Nephron progenitor cell (in vitro differentiated cells): ENCODE results near the gene RMRP.
A peak's percentile ranks its signal among the peaks of the same experiment; 100 is the strongest.

Experiments
- DNase-seq: peaks from one replicate; pipeline ENCODE4 v3.0.0; 2021
- H3K27ac Mint-ChIP-seq: 2 replicates; pipeline ENCODE4 v1.8.0; 2021; ENCODE audit warnings: mild to moderate bottlenecking, moderate library complexity, mixed read lengths
- H3K27me3 Mint-ChIP-seq: 2 replicates; pipeline ENCODE4 v1.8.0; 2021; ENCODE audit warnings: mild to moderate bottlenecking, low read depth, mixed read lengths; ENCODE audit not compliant: poor library complexity
- H3K36me3 Mint-ChIP-seq: 2 replicates; pipeline ENCODE4 v1.8.0; 2021; ENCODE audit warnings: low read depth, mixed read lengths
- H3K4me1 Mint-ChIP-seq: 2 replicates; pipeline ENCODE4 v1.8.0; 2021; ENCODE audit warnings: mixed read lengths
- H3K4me3 Mint-ChIP-seq: 2 replicates; pipeline ENCODE4 v1.8.0; 2021; ENCODE audit warnings: mild to moderate bottlenecking, moderate library complexity, mixed read lengths
- H3K9me3 Mint-ChIP-seq: 2 replicates; pipeline ENCODE4 v1.8.0; 2021; ENCODE audit warnings: mild to moderate bottlenecking, moderate library complexity, mixed read lengths
- TF ChIP-seq, protein P1 (sequence below): fragments of 200-600 bp; sonication (generic); IDR thresholded peaks from 2 replicates; pipeline ENCODE4 v1.5.0; 2021; ENCODE audit warnings: antibody characterized with exemption

RMRP gene

DNA sequence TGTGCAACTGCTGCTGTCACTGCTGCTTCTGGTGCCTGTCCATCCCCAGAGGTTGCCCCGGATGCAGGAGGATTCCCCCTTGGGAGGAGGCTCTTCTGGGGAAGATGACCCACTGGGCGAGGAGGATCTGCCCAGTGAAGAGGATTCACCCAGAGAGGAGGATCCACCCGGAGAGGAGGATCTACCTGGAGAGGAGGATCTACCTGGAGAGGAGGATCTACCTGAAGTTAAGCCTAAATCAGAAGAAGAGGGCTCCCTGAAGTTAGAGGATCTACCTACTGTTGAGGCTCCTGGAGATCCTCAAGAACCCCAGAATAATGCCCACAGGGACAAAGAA is 16.2 kb upstream of the RMRP start:
- no peak for DNase-seq
- Mint-ChIP-seq H3K27me3 (peaks cover 31% of the 10 kb centered on the region), H3K4me1 (peaks cover 45% of the 10 kb centered on the region), H3K4me3 (peak overlapping the region; percentile 67), H3K27ac (no peak overlapping the region), H3K9me3 (no peaks in the 10 kb centered on the region), H3K36me3 (no peaks in the 10 kb centered on the region)
- TF ChIP-seq, protein P1, sequence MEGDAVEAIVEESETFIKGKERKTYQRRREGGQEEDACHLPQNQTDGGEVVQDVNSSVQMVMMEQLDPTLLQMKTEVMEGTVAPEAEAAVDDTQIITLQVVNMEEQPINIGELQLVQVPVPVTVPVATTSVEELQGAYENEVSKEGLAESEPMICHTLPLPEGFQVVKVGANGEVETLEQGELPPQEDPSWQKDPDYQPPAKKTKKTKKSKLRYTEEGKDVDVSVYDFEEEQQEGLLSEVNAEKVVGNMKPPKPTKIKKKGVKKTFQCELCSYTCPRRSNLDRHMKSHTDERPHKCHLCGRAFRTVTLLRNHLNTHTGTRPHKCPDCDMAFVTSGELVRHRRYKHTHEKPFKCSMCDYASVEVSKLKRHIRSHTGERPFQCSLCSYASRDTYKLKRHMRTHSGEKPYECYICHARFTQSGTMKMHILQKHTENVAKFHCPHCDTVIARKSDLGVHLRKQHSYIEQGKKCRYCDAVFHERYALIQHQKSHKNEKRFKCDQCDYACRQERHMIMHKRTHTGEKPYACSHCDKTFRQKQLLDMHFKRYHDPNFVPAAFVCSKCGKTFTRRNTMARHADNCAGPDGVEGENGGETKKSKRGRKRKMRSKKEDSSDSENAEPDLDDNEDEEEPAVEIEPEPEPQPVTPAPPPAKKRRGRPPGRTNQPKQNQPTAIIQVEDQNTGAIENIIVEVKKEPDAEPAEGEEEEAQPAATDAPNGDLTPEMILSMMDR = no peak

DNA sequence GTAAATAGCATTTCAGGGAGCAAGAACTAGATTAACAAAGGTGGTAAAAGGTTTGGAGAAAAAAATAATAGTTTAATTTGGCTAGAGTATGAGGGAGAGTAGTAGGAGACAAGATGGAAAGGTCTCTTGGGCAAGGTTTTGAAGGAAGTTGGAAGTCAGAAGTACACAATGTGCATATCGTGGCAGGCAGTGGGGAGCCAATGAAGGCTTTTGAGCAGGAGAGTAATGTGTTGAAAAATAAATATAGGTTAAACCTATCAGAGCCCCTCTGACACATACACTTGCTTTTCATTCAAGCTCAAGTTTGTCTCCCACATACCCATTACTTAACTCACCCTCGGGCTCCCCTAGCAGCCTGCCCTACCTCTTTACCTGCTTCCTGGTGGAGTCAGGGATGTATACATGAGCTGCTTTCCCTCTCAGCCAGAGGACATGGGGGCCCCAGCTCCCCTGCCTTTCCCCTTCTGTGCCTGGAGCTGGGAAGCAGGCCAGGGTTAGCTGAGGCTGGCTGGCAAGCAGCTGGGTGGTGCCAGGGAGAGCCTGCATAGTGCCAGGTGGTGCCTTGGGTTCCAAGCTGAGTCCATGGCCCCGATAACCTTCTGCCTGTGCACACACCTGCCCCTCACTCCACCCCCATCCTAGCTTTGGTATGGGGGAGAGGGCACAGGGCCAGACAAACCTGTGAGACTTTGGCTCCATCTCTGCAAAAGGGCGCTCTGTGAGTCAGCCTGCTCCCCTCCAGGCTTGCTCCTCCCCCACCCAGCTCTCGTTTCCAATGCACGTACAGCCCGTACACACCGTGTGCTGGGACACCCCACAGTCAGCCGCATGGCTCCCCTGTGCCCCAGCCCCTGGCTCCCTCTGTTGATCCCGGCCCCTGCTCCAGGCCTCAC is 15.6 kb upstream of the RMRP start, which contains the start of gene CA9:
CA9 (plus strand) TSS at position 797 of the 893 bp plus-strand sequence; CDS start at position 829, 32 bp downstream.
- H3K9me3 Mint-ChIP-seq = no peaks in the 10 kb centered on the region
- no peak for DNase-seq
- peaks cover 47% of the 10 kb centered on the region for H3K4me1 Mint-ChIP-seq
- H3K27ac Mint-ChIP-seq = no peak within 1 kb of the TSS
- TF ChIP-seq, protein P1 = no peak
- H3K36me3 Mint-ChIP-seq = no peaks in the 10 kb centered on the region
- peaks cover 31% of the 10 kb centered on the region for H3K27me3 Mint-ChIP-seq
- peak within 1 kb of the TSS; percentile 67 for H3K4me3 Mint-ChIP-seq

DNA sequence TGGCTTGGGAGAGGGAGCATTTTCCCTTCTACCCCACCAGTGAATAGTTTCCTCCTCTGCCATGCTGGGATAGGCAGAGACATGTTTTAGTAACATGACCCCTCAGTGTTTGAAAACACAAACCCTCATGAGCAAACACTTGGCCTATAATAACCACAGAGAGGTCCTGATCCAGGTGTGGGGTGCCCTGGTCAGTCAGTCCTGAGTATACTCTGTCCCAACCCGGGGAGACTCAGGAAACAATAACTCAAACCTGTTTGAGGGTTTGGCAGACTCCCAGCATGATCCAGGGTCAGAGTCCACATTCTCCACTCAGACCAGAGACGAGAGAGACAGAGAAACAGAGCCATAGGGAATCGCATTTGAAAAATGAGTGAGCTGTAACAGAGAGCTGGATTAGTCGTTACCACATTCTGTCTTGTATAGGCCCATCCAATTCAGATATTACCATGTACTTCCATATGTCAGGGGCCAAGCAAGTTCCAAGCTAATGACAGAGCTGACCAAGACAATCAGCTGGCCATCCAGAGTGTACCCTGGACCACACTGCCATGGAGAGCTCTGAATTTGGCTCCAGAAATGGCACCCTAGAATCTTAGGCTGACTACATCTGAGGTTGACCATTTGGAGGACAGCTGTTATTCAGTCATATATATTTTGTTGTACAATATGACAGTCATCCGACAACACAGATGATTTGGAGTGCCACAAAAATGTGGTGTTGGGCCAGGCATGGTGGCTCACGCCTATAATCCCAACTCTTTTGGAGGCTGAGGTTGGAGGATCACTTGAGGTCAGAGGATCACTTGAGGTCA is 11.7 kb upstream of the RMRP start:
- DNase-seq = no peak
- peaks cover 28% of the 10 kb centered on the region for H3K27me3 Mint-ChIP-seq
- H3K9me3 Mint-ChIP-seq = no peaks in the 10 kb centered on the region
- TF ChIP-seq, protein P1 = no peak
- peak overlapping the region; percentile 56 for H3K27ac Mint-ChIP-seq
- H3K36me3 Mint-ChIP-seq = no peaks in the 10 kb centered on the region
- H3K4me1 Mint-ChIP-seq = peaks cover 39% of the 10 kb centered on the region
- H3K4me3 Mint-ChIP-seq = no peak overlapping the region

DNA sequence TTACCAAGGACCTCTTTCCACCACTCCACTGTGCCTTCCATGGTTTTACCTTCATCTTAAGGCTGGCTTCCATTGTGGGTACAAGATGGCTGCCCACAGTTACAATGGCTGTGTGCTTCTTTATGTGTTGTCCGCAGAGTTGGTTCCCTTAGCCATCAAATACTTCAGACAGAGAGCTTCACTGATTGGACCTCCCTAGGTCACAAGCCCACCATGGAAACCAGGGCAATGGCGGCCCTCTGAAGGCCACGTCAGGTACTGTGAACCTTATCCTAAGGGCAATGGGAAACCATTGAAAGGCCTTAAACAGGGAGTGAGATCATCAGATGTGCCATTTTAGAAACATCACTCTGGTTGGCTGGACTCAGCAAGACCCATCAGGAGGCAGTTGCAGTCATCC is 10.1 kb upstream of the RMRP start:
- H3K4me3 Mint-ChIP-seq = no peak overlapping the region
- H3K4me1 Mint-ChIP-seq = peaks cover 47% of the 10 kb centered on the region
- TF ChIP-seq, protein P1 = no peak
- peaks cover under 1% of the 10 kb centered on the region for H3K36me3 Mint-ChIP-seq
- DNase-seq = no peak
- no peaks in the 10 kb centered on the region for H3K9me3 Mint-ChIP-seq
- H3K27ac Mint-ChIP-seq = no peak overlapping the region
- peaks cover 17% of the 10 kb centered on the region for H3K27me3 Mint-ChIP-seq

DNA sequence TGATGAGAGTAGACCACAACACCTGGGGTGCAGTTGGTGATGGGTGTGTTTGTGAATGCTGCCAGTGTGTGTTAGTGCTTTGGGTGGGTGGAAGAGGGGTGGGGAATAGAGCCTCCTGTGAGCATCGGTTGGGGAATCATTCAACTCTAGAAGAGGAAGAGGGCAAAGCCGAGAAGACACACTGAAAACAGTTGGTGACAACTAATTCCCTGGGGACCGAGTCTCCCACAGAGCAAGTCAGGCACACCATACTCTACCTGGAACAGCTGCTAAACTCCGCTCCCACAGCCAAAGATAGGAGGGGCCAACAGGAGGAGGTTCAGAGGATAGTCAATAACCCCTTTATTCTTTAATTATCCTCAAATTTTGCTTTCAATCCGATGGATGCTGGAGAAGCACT is 8.7 kb upstream of the RMRP start:
- Mint-ChIP-seq H3K9me3 (no peaks in the 10 kb centered on the region), H3K27ac (no peak overlapping the region), H3K4me1 (peaks cover 59% of the 10 kb centered on the region), H3K4me3 (no peak overlapping the region), H3K36me3 (peaks cover 13% of the 10 kb centered on the region), H3K27me3 (peaks cover 10% of the 10 kb centered on the region)
- TF ChIP-seq, protein P1 = no peak
- no peak for DNase-seq
